WERI-Rb-1 (cell line): ENCODE measurements around the gene GALNT17.
"Not testable (repeated sequence)": the region's sequence is repeated elsewhere in the genome, so short reads cannot be mapped to it uniquely, and the experiment has no call there.

Source experiments
- DNase-seq: peaks from one replicate; pipeline ENCODE4 v3.0.0-alpha.2; 2020
- H3K27ac ChIP-seq: fragments of 250-450 bp; sonication (Bioruptor Pico); 2 replicates; pipeline ENCODE4 v1.5.1; 2020; ENCODE audit warnings: mild to moderate bottlenecking, moderate library complexity
- H3K27me3 ChIP-seq: fragments of 250-450 bp; sonication (Bioruptor Pico); 2 replicates; pipeline ENCODE4 v1.5.1; 2021; ENCODE audit warnings: mild to moderate bottlenecking, low read depth, moderate library complexity; ENCODE audit not compliant: insufficient read depth, severe bottlenecking
- H3K36me3 ChIP-seq: fragments of 250-450 bp; sonication (Bioruptor Pico); 2 replicates; pipeline ENCODE4 v1.5.1; 2020; ENCODE audit warnings: mild to moderate bottlenecking, moderate library complexity
- H3K4me3 ChIP-seq: 2 replicates; pipeline ENCODE4 v1.5.1; 2011; ENCODE audit warnings: low read depth, mild to moderate bottlenecking, control low read depth, low read length
- H3K9me3 ChIP-seq: fragments of 250-450 bp; sonication (Bioruptor Pico); 2 replicates; pipeline ENCODE4 v1.5.1; 2021; ENCODE audit warnings: mild to moderate bottlenecking, moderate library complexity; ENCODE audit not compliant: severe bottlenecking
- CTCF ChIP-seq: IDR thresholded peaks from 2 replicates; pipeline ENCODE4 v1.5.1; 2011; ENCODE audit warnings: low read depth, mild to moderate bottlenecking, control low read depth, inconsistent platforms, low read length

Gene GALNT17

GRCh38 chr7:71191771-71192170 lies 59.8 kb downstream of the GALNT17 start:
- DNase-seq: no peak
- Histone ChIP-seq H3K27me3 (no peaks in the 10 kb centered on the region), H3K9me3 (no peaks in the 10 kb centered on the region), H3K4me3 (no peak overlapping the region), H3K36me3 (no peaks in the 10 kb centered on the region), H3K27ac (no peak overlapping the region)
- no peak for TF ChIP-seq CTCF

GRCh38 chr7:71193099-71193810 lies 61.3 kb downstream of the GALNT17 start:
- TF ChIP-seq CTCF: no peak
- H3K27ac ChIP-seq: no peak overlapping the region
- no peak overlapping the region for H3K4me3 ChIP-seq
- no peaks in the 10 kb centered on the region for H3K27me3 ChIP-seq
- H3K9me3 ChIP-seq: no peaks in the 10 kb centered on the region
- H3K36me3 ChIP-seq: no peaks in the 10 kb centered on the region
- no peak for DNase-seq

GRCh38 chr7:71198391-71198790 lies 66.4 kb downstream of the GALNT17 start:
- DNase-seq: no peak
- H3K9me3 ChIP-seq: no peaks in the 10 kb centered on the region
- no peak overlapping the region for H3K27ac ChIP-seq
- TF ChIP-seq CTCF: no peak
- no peaks in the 10 kb centered on the region for H3K36me3 ChIP-seq
- no peaks in the 10 kb centered on the region for H3K27me3 ChIP-seq
- H3K4me3 ChIP-seq: no peak overlapping the region

GRCh38 chr7:71198887-71199286 lies 66.9 kb downstream of the GALNT17 start:
- Histone ChIP-seq H3K27ac (no peak overlapping the region), H3K36me3 (no peaks in the 10 kb centered on the region)
- TF ChIP-seq CTCF: no peak

GRCh38 chr7:71206184-71206583 lies 74.2 kb downstream of the GALNT17 start:
- TF ChIP-seq CTCF: no peak
- no peaks in the 10 kb centered on the region for H3K36me3 ChIP-seq

More at GRCh38 chr7:71198887-71199286, 66.9 kb downstream of the GALNT17 start:
- Histone ChIP-seq H3K9me3 (no peaks in the 10 kb centered on the region), H3K27me3 (no peaks in the 10 kb centered on the region), H3K4me3 (no peak overlapping the region)
- DNase-seq: no peak

GRCh38 chr7:71208881-71209280 lies 76.9 kb downstream of the GALNT17 start:
- Histone ChIP-seq H3K27me3 (no peaks in the 10 kb centered on the region), H3K27ac (no peak overlapping the region), H3K36me3 (no peaks in the 10 kb centered on the region), H3K9me3 (no peaks in the 10 kb centered on the region), H3K4me3 (no peak overlapping the region)
- no peak for TF ChIP-seq CTCF
- DNase-seq: no peak

More at GRCh38 chr7:71206184-71206583, 74.2 kb downstream of the GALNT17 start:
- H3K27me3 ChIP-seq: no peaks in the 10 kb centered on the region
- H3K27ac ChIP-seq: no peak overlapping the region
- no peak for DNase-seq
- H3K4me3 ChIP-seq: no peak overlapping the region
- no peaks in the 10 kb centered on the region for H3K9me3 ChIP-seq

GRCh38 chr7:71209484-71209883 lies 77.5 kb downstream of the GALNT17 start:
- H3K9me3 ChIP-seq, H3K27me3 ChIP-seq, H3K4me3 ChIP-seq, H3K27ac ChIP-seq, H3K36me3 ChIP-seq, DNase-seq: not testable (repeated sequence)
